Mucosa of descending colon (tissue), 3 donors: Measurements from ENCODE around the gene SFXN5. TPM values are rescaled to one million over a fixed set of nuclear protein-coding genes. Genes with fewer than 3 reads are reported as not detected.

Experiments
- ATAC-seq: fragments of 200-7000 bp; cut with Tn5 transposase; one replicate; pipeline ENCODE4 v1.9.1; 2020; ENCODE audit warnings: mild to moderate bottlenecking, moderate library complexity
- DNase-seq, 3 donors: peaks; one replicate each; pipeline ENCODE4 v3.0.0-alpha.2; 2020
- H3K36me3 ChIP-seq: fragments of 200-600 bp; one replicate; pipeline ENCODE4 v1.8.0; 2021; ENCODE audit warnings: low read depth, mild to moderate bottlenecking
- H3K4me1 ChIP-seq: fragments of 200-600 bp; one replicate; pipeline ENCODE4 v1.8.0; 2021; ENCODE audit warnings: low read depth, mild to moderate bottlenecking
- H3K4me3 ChIP-seq: fragments of 200-600 bp; one replicate; pipeline ENCODE4 v1.8.0; 2021; ENCODE audit warnings: mild to moderate bottlenecking
- H3K9me3 ChIP-seq: fragments of 200-600 bp; one replicate; pipeline ENCODE4 v1.8.0; 2021; ENCODE audit warnings: mild to moderate bottlenecking
- intact Hi-C, 2 donors: fragments of 100-400 bp; cut with DNase I in 1 of 2; cut with micrococcal nuclease in 1 of 2; formaldehyde crosslinking; loops; one replicate each; pipeline versions ENCODE4 v1.11.0 to v1.11.1; 2022; cut with DNase I, micrococcal nuclease
- total RNA-seq, 3 donors: library from RNA; stranded (reverse); fragmentation: NEBNext Ultra II Directional in 2 of 3; extraction: Animal tissue kit (Norgen Biotek cat#: 25700) in 2 of 3; gene quantifications; one replicate each; pipeline versions ENCODE4 v1.2.1 to v1.2.4, GENCODE V29; 2021 to 2023
- TF ChIP-seq, protein P1 (sequence below): fragments of 200-600 bp; IDR thresholded peaks from one replicate; pipeline ENCODE4 v1.8.0; 2022; ENCODE audit warnings: antibody characterized with exemption, mild to moderate bottlenecking
- donor health status: DM: no; HTN: no; CAD: no; lungs with moderate emphysema.
- donor health status: DM: no; HTN: no; CAD: no.
- donor health status: DM: no; HTN: yes; CAD: no.

The SFXN5 gene
- total RNA-seq, 3 donors from 2014 or later = 22.2 to 30.9 (median 27.5) TPM

- Histone ChIP-seq H3K4me3 (peak within 1 kb of the TSS; percentile 44), H3K36me3 (no peaks in the 10 kb centered on the region), H3K9me3 (no peaks in the 10 kb centered on the region), H3K4me1 (peaks cover 17% of the 10 kb centered on the region)
- ATAC-seq (peak; percentile 78), DNase-seq (peak; percentile 75 to 88 (median 81))
- TF ChIP-seq, protein P1, sequence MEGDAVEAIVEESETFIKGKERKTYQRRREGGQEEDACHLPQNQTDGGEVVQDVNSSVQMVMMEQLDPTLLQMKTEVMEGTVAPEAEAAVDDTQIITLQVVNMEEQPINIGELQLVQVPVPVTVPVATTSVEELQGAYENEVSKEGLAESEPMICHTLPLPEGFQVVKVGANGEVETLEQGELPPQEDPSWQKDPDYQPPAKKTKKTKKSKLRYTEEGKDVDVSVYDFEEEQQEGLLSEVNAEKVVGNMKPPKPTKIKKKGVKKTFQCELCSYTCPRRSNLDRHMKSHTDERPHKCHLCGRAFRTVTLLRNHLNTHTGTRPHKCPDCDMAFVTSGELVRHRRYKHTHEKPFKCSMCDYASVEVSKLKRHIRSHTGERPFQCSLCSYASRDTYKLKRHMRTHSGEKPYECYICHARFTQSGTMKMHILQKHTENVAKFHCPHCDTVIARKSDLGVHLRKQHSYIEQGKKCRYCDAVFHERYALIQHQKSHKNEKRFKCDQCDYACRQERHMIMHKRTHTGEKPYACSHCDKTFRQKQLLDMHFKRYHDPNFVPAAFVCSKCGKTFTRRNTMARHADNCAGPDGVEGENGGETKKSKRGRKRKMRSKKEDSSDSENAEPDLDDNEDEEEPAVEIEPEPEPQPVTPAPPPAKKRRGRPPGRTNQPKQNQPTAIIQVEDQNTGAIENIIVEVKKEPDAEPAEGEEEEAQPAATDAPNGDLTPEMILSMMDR = no peak
- intact Hi-C loops = no loop called here
These were observed 41.7 kb upstream of the SFXN5 start, which contains the start of gene RAB11FIP5 for GRCh38 chr2:73112913-73113854. Gene RAB11FIP5 (minus strand): TSS chr2:73112948. CDS start chr2:73112777, 171 bp downstream.

- DNase-seq = peak in 2 of 3 donors; percentile 31 to 64
- H3K36me3 ChIP-seq = no peaks in the 10 kb centered on the region
- TF ChIP-seq, protein P1 = no peak
- no peaks in the 10 kb centered on the region for H3K9me3 ChIP-seq
- peak overlapping the region; percentile 44 for H3K4me3 ChIP-seq
- intact Hi-C loops = no loop called here
- ATAC-seq = peak; percentile 58
- H3K4me1 ChIP-seq = peaks cover 17% of the 10 kb centered on the region
These were observed 40.8 kb upstream of the SFXN5 start for GRCh38 chr2:73112026-73112912.

- TF ChIP-seq, protein P1 = no peak
- intact Hi-C loops = no loop called here
- DNase-seq (peak; percentile 56 to 66 (median 65)), ATAC-seq (peak; percentile 72)
- peak overlapping the region; percentile 44 for H3K4me3 ChIP-seq
- H3K4me1 ChIP-seq = peaks cover 17% of the 10 kb centered on the region
- H3K36me3 ChIP-seq = no peaks in the 10 kb centered on the region
- no peaks in the 10 kb centered on the region for H3K9me3 ChIP-seq
These were observed 39.8 kb upstream of the SFXN5 start for GRCh38 chr2:73111073-73112025.

DNA sequence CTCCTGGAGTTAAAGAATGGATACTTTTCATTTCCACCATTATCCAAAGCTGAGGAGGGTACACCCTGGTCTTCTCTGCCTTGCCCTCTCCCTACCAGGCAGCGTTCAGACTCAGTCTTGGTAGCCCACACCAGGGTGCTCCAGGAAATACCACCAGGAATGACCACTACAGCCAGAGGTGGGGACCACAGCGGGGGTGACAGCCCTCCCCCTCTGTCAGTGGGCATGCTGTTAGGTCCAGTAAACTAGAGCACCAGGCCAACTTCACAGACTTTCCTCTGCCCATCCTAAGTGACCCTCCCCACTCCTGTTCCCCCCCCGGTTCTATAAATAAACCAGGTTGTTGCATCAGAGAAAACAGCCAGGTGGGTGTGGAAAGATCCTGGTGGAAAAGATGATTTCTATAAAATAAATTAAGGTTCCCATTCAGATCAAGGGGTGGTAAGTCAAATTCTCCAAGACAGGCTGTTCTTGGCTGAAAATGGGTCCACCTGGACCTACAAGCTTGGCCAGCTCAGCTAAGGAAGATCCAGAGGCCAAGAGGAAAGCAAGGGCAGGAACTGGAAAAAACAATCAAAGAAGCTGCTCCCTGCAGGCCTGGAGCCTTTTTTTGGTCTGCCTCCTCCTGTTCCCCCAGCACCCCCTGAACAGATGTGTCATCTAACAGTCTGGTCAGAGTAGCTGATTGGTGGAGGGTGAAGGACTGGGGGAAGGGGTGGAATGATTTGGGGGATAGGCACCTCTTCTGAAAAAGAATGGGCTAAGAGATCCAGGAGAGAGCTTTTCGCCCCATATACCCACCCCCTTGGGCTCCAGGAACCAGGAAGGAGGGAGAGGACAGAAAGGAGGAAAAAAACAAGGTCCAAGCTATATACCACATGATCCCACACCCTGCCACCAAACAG lies 38.9 kb upstream of the SFXN5 start:
- no peak overlapping the region for H3K4me3 ChIP-seq

More for the DNA sequence above, 38.9 kb upstream of the SFXN5 start:
- H3K9me3 ChIP-seq = no peaks in the 10 kb centered on the region
- TF ChIP-seq, protein P1 = no peak
- no peaks in the 10 kb centered on the region for H3K36me3 ChIP-seq
- DNase-seq = no peak
- peaks cover 17% of the 10 kb centered on the region for H3K4me1 ChIP-seq
- ATAC-seq = peak; percentile 28
- intact Hi-C loops = no loop called here
